ENCODE measurements around the gene TCTN3.
"Not testable (repeated sequence)": the region's sequence is repeated elsewhere in the genome, so short reads cannot be mapped to it uniquely, and the experiment has no call there.

The TCTN3 gene

DNA sequence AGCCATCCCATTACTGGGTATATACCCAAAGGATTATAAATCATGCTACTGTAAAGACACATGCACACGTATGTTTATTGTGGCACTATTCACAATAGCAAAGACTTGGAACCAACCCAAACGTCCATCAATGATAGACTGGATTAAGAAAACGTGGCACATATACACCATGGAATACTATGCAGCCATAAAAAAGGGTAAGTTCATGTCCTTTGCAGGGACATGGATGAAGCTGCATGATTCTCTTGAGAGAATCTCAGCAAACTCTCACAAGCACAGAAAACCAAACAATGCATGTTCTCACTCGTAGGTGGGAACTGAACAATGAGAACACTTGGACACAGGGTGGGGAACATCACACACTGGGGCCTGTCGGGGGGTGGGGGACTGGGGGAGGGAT is 73.3 kb downstream of the TCTN3 start:
- DNase-seq = not testable (repeated sequence)

- no peak for DNase-seq
Measured at GRCh38 chr10:95618101-95618500, 75.6 kb downstream of the TCTN3 start.

DNA sequence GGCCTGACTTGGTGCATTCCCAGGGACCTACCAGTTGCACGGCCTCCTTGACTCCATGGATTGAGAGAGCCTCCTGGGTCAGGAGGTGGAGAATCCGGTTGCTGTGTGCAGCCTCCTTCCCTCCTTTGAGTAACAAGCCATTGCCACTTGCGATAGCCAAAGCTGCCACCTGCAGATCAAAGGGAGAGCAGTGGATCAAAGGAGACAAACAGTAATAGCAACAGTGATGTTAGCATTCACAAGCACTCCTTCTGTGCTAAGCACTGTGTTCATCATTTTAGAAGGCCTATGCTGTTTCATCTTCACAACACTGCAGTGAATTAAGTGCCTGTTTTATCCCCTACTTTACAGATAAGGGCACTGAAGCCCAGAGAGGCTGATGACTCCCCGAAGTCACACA is 77.3 kb downstream of the TCTN3 start:
- no peak for DNase-seq
